Natural killer cell (primary cell): ENCODE data around the gene TNS2. TPM values are rescaled to one million over a fixed set of nuclear protein-coding genes. Genes with fewer than 3 reads are reported as not detected.
A peak's percentile ranks its signal among the peaks of the same experiment; 100 is the strongest.

ENCODE experiments used
- ATAC-seq, 3 donors: fragments of 150-1000 bp in 2 of 3; fragments of 200-7000 bp in 1 of 3; cut with Tn5 transposase; 1 replicate in 1 of 3; 2 replicates in 2 of 3; pipeline ENCODE4 v1.10.0; 2021; ENCODE audit warnings: mild to moderate bottlenecking in 2 of 3, moderate library complexity in 2 of 3
- DNase-seq, 2 donors: peaks; one replicate each; pipeline versions ENCODE4 v3.0.0 to v3.0.0-alpha.2; 2013 to 2021; ENCODE audit warnings: mixed read lengths in 1 of 2
- H3K27ac ChIP-seq: one replicate; pipeline ENCODE4 v1.5.1; 2013; ENCODE audit warnings: mild to moderate bottlenecking, low read length
- H3K27me3 ChIP-seq: one replicate; pipeline ENCODE4 v1.6.1; 2013; ENCODE audit warnings: low read length; ENCODE audit not compliant: control insufficient read depth, insufficient read depth
- H3K36me3 ChIP-seq: one replicate; pipeline ENCODE4 v1.6.1; 2013; ENCODE audit warnings: low read length; ENCODE audit not compliant: control insufficient read depth, insufficient read depth
- H3K4me1 ChIP-seq: one replicate; pipeline ENCODE4 v1.6.1; 2013; ENCODE audit warnings: low read length; ENCODE audit not compliant: control insufficient read depth, insufficient read depth
- H3K4me3 ChIP-seq: one replicate; pipeline ENCODE4 v1.5.1; 2013; ENCODE audit warnings: low read length
- H3K9me3 ChIP-seq: one replicate; pipeline ENCODE4 v1.6.1; 2013; ENCODE audit warnings: low read length; ENCODE audit not compliant: control insufficient read depth, insufficient read depth
- H3K27ac Mint-ChIP-seq, 2 donors: one replicate each; pipeline ENCODE4 v1.8.0; 2022; ENCODE audit warnings: mild to moderate bottlenecking in 2 of 2, mixed read lengths in 2 of 2, moderate library complexity in 1 of 2
- H3K27me3 Mint-ChIP-seq, 2 donors: one replicate each; pipeline ENCODE4 v1.8.0; 2022; ENCODE audit warnings: low read depth in 2 of 2, mixed read lengths in 2 of 2
- H3K36me3 Mint-ChIP-seq: one replicate; pipeline ENCODE4 v1.8.0; 2022; ENCODE audit warnings: mixed read lengths
- H3K4me1 Mint-ChIP-seq, 2 donors: one replicate each; pipeline ENCODE4 v1.8.0; 2022; ENCODE audit warnings: mixed read lengths in 2 of 2
- H3K4me3 Mint-ChIP-seq: one replicate; pipeline ENCODE4 v1.8.0; 2022; ENCODE audit warnings: mild to moderate bottlenecking, moderate library complexity, mixed read lengths
- H3K9me3 Mint-ChIP-seq, 2 donors: one replicate each; pipeline ENCODE4 v1.8.0; 2022; ENCODE audit warnings: mixed read lengths in 2 of 2
- WGBS: methylation state at CpG from one replicate; pipeline ENCODE4 v1.1.7; 2013; ENCODE audit warnings: missing lambda C conversion rate; ENCODE audit not compliant: insufficient coverage; 5-methylcytosine and 5-hydroxymethylcytosine counted together
- intact Hi-C: fragments of 100-400 bp; cut with micrococcal nuclease; formaldehyde crosslinking; loops from one replicate; pipeline ENCODE4 v1.14.2; 2022
- total RNA-seq, 4 donors: library from RNA; stranded (reverse); fragments of 120-200 nt in 1 of 4; gene quantifications; one replicate each; pipeline versions ENCODE4 v1.2.3 to v1.2.4, GENCODE V29; 2013 to 2022
- TF ChIP-seq, protein P1 (sequence below): fragments of 200-600 bp; IDR thresholded peaks from one replicate; pipeline ENCODE4 v1.8.0; 2022; ENCODE audit warnings: antibody characterized with exemption

The TNS2 gene
- total RNA-seq, 3 donors from 2014 or later (not counting 1 experiment from before 2014, with no cell fraction given), result 0.95 to 1.8 (median 1.0) TPM

DNA sequence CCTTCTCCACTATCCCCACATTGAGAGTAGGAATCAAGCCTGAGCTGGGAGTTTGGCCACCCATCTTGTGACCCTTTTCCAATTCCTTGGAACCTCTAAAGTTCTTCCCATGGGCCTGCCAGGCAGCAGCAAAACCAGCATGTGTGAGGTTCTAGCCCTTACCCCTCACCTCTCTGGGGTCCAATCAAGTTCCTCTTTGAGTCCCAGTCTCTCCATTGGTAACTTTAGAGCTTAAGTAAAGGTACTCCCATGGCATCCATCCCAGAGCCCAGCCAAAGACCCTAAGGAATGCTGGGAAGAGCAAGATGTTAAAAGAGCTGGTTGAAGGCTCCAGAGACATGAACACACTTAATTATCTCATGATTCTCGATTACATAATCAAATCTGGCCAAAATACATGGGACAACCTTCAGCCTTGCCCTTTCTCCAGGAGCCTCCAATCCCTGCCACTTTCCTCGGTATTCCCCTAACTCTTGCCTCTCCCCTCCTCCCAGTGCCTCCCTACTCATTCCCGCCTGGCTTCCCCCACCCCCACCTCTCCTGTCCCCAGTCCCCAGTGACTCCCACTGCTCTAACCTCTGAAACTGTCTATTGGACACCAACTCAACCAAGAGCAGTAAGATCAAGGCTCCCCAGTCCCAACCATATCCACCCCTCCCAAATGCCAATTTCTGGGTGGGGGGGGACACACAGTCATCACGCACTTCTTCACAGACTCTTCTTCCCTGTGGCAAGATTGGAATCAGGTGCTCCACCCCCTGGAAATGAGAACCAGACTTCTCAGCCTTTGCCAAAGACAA is 4.8 kb upstream of the TNS2 start:
- Mint-ChIP-seq H3K4me3 (peak overlapping the region; percentile 40), H3K9me3 (no peaks in the 10 kb centered on the region), H3K4me1 (peaks cover 9 to 17% of the 10 kb centered on the region in 2 donors), H3K27me3 (peaks cover 0 to 4% of the 10 kb centered on the region in 2 donors), H3K36me3 (peaks cover 2% of the 10 kb centered on the region), H3K27ac (no peak overlapping the region)
- 85% methylated on average over 4 of the region's 4 CpGs for WGBS
- H3K9me3 ChIP-seq, result no peaks in the 10 kb centered on the region
- ATAC-seq, result no peak
- TF ChIP-seq, protein P1, sequence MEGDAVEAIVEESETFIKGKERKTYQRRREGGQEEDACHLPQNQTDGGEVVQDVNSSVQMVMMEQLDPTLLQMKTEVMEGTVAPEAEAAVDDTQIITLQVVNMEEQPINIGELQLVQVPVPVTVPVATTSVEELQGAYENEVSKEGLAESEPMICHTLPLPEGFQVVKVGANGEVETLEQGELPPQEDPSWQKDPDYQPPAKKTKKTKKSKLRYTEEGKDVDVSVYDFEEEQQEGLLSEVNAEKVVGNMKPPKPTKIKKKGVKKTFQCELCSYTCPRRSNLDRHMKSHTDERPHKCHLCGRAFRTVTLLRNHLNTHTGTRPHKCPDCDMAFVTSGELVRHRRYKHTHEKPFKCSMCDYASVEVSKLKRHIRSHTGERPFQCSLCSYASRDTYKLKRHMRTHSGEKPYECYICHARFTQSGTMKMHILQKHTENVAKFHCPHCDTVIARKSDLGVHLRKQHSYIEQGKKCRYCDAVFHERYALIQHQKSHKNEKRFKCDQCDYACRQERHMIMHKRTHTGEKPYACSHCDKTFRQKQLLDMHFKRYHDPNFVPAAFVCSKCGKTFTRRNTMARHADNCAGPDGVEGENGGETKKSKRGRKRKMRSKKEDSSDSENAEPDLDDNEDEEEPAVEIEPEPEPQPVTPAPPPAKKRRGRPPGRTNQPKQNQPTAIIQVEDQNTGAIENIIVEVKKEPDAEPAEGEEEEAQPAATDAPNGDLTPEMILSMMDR, result no peak
- no peak overlapping the region for H3K4me3 ChIP-seq
- H3K27me3 ChIP-seq, result no peaks in the 10 kb centered on the region
- H3K27ac ChIP-seq, result no peak overlapping the region
- H3K36me3 ChIP-seq, result peaks cover 2% of the 10 kb centered on the region
- no peak for DNase-seq
- intact Hi-C loops, result loop anchor here (5.0 kb wide), 1 partner anchor 38 kb away; the partner anchor contains the start of gene EIF4B
- H3K4me1 ChIP-seq, result peaks cover 18% of the 10 kb centered on the region

DNA sequence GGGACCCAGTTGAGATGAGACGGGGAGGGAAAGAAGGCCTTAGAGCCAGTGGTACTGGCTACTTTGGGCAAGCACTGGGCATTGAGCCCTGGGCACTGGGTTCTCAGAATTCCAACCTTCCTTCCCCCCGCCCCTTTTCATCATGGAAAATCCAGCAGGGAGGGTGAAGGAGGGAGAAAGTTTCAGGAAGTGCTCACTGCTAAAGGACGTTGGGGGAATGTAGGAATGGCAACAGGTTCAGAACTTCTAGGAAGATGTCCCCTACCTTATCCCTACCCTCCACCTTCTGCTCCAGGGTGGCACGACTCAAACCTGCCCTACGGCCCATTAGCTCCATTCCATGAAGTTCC is 4.2 kb upstream of the TNS2 start:
- no peak overlapping the region for H3K4me3 ChIP-seq
- Mint-ChIP-seq H3K9me3 (no peaks in the 10 kb centered on the region), H3K27ac (peak overlapping the region in 1 of 2 donors; percentile 86), H3K4me1 (peaks cover 9 to 17% of the 10 kb centered on the region in 2 donors), H3K27me3 (peaks cover 0 to 4% of the 10 kb centered on the region in 2 donors), H3K36me3 (no peaks in the 10 kb centered on the region), H3K4me3 (peak overlapping the region; percentile 93)
- 80% methylated on average over 3 of the region's 5 CpGs for WGBS
- H3K27me3 ChIP-seq, result no peaks in the 10 kb centered on the region
- ATAC-seq (no peak), DNase-seq (no peak)
- no peak overlapping the region for H3K27ac ChIP-seq
- peaks cover 18% of the 10 kb centered on the region for H3K4me1 ChIP-seq
- intact Hi-C loops, result loop anchor here (5.0 kb wide), 1 partner anchor 38 kb away; the partner anchor contains the start of gene EIF4B
- TF ChIP-seq, protein P1, result no peak
- H3K9me3 ChIP-seq, result no peaks in the 10 kb centered on the region
- H3K36me3 ChIP-seq, result peaks cover 2% of the 10 kb centered on the region

DNA sequence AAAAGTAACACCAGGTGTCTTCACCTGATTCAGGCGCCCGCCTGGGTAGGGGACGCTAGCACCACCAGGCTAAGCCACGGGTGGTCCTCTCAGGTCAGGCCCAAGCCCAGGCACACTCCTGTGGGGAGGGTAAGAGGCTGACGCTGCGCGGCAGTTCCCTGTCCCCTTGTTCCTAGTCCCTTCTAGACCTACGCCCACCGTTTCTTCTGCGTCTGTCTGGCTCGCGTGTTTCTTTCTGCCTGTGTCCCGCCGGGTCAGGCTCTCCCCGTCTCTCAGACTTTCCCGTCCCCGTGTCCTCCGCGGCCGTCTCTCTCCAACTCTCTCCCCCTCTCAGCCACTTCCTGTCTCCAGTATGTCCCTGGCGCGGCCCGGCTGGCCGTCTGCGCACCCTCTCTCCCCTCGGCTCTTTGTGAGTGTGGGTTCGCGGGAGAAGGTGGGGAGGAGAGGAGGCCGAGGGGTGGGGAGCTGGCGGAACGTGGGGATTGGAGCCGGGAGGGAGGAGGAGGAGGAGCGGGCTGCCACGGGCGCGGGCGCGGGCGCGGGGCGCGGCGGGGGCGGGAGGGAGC is 3.1 kb upstream of the TNS2 start:
- Mint-ChIP-seq H3K36me3 (no peaks in the 10 kb centered on the region), H3K4me1 (peaks cover 9 to 17% of the 10 kb centered on the region in 2 donors), H3K27me3 (peaks cover 0 to 4% of the 10 kb centered on the region in 2 donors), H3K27ac (peak overlapping the region in 1 of 2 donors; percentile 86), H3K9me3 (no peaks in the 10 kb centered on the region), H3K4me3 (peak overlapping the region; percentile 93)
- TF ChIP-seq, protein P1, result no peak
- H3K27me3 ChIP-seq, result no peaks in the 10 kb centered on the region
- intact Hi-C loops, result loop anchor here (5.0 kb wide), 1 partner anchor 39 kb away; the partner anchor contains the start of gene EIF4B
- peak; percentile 29 to 47 (median 35) for ATAC-seq
- H3K27ac ChIP-seq, result peak overlapping the region; percentile 54
- H3K4me1 ChIP-seq, result peaks cover 18% of the 10 kb centered on the region
- H3K36me3 ChIP-seq, result no peaks in the 10 kb centered on the region
- WGBS, result under 1% methylated on average over 41 of the region's 44 CpGs
- peak overlapping the region; percentile 83 for H3K4me3 ChIP-seq
- DNase-seq, result peak; percentile 30 to 74
- H3K9me3 ChIP-seq, result no peaks in the 10 kb centered on the region
